GM23338 (cell line): ENCODE results near the gene MRTFA. TPM values are rescaled to one million over a fixed set of nuclear protein-coding genes. Genes with fewer than 3 reads are reported as not detected.

Experiments used
- ATAC-seq: fragments of 200-7000 bp; cut with Tn5 transposase; 3 replicates; pipeline ENCODE4 v1.9.1; 2020
- DNase-seq: peaks from one replicate; pipeline ENCODE4 v3.0.0-alpha.2; 2015; ENCODE audit warnings: low spot score
- H2AFZ ChIP-seq: fragments of 200-600 bp; sonication (generic); 2 replicates; pipeline ENCODE4 v1.8.0; 2016; ENCODE audit warnings: antibody characterized with exemption, mild to moderate bottlenecking, moderate library complexity
- H3F3A ChIP-seq: fragments of 200-600 bp; sonication (generic); replicated peaks from 2 replicates; pipeline ENCODE4 v1.8.0; 2017; ENCODE audit warnings: antibody characterized with exemption, mixed run types, low read depth
- H3K27ac ChIP-seq: fragments of 200-600 bp; sonication (generic); 2 replicates; pipeline ENCODE4 v1.6.1; 2016; ENCODE audit warnings: low read depth
- H3K27me3 ChIP-seq: fragments of 200-600 bp; sonication (generic); 2 replicates; pipeline ENCODE4 v1.8.0; 2016; ENCODE audit warnings: mild to moderate bottlenecking, mixed run types, moderate library complexity; ENCODE audit not compliant: insufficient read depth
- H3K36me3 ChIP-seq: fragments of 200-600 bp; sonication (generic); 2 replicates; pipeline ENCODE4 v1.8.0; 2016; ENCODE audit warnings: mild to moderate bottlenecking; ENCODE audit not compliant: insufficient read depth
- H3K4me1 ChIP-seq: fragments of 200-600 bp; sonication (generic); 2 replicates; pipeline ENCODE4 v1.8.0; 2016; ENCODE audit warnings: mild to moderate bottlenecking, moderate library complexity; ENCODE audit not compliant: insufficient read depth
- H3K4me2 ChIP-seq: fragments of 200-600 bp; sonication (generic); 2 replicates; pipeline ENCODE4 v1.7.1; 2017; ENCODE audit warnings: mixed run types
- H3K4me3 ChIP-seq: fragments of 200-600 bp; sonication (generic); 2 replicates; pipeline ENCODE4 v1.6.1; 2016; ENCODE audit warnings: mixed run types
- H3K79me2 ChIP-seq: fragments of 200-600 bp; sonication (generic); replicated peaks from 2 replicates; pipeline ENCODE4 v1.8.0; 2017; ENCODE audit warnings: mild to moderate bottlenecking; ENCODE audit not compliant: insufficient read depth
- H3K9me2 ChIP-seq: fragments of 200-600 bp; sonication (generic); 2 replicates; pipeline ENCODE4 v1.8.0; 2017; ENCODE audit not compliant: insufficient read depth
- H4K20me1 ChIP-seq: fragments of 200-600 bp; sonication (generic); replicated peaks from 2 replicates; pipeline ENCODE4 v1.8.0; 2017; ENCODE audit warnings: mild to moderate bottlenecking; ENCODE audit not compliant: insufficient read depth
- H3K27ac Mint-ChIP-seq: 2 replicates; pipeline ENCODE4 v1.8.0; 2020; ENCODE audit warnings: inconsistent platforms, mild to moderate bottlenecking, moderate library complexity, mixed read lengths
- H3K27me3 Mint-ChIP-seq: 3 replicates; pipeline ENCODE4 v1.8.0; 2022; ENCODE audit warnings: low read depth, mild to moderate bottlenecking, moderate library complexity, mixed read lengths, inconsistent platforms; ENCODE audit not compliant: insufficient read depth, poor library complexity
- H3K36me3 Mint-ChIP-seq: 3 replicates; pipeline ENCODE4 v1.8.0; 2021; ENCODE audit warnings: low read depth, mild to moderate bottlenecking, inconsistent platforms, moderate library complexity, mixed read lengths
- H3K4me1 Mint-ChIP-seq: 3 replicates; pipeline ENCODE4 v1.8.0; 2020; ENCODE audit warnings: mild to moderate bottlenecking, inconsistent platforms, mixed read lengths
- H3K4me3 Mint-ChIP-seq: 3 replicates; pipeline ENCODE4 v1.8.0; 2021; ENCODE audit warnings: moderate library complexity, mild to moderate bottlenecking, inconsistent platforms, mixed read lengths
- H3K9me3 Mint-ChIP-seq: 3 replicates; pipeline ENCODE4 v1.8.0; 2020; ENCODE audit warnings: moderate library complexity, mild to moderate bottlenecking, inconsistent platforms, mixed read lengths
- CTCF ChIP-seq, 2 experiments: fragments of 200-600 bp in 1 of 2; sonication (generic) in 1 of 2; conservative IDR thresholded peaks; 2 replicates each; pipeline versions ENCODE4 v1.5.1 to v1.6.1; 2016 to 2017; ENCODE audit warnings: antibody characterized with exemption in 2 of 2, low read depth in 2 of 2, mild to moderate bottlenecking in 2 of 2, moderate library complexity in 1 of 2
- EZH2 ChIP-seq: fragments of 200-600 bp; sonication (generic); IDR thresholded peaks from one replicate; pipeline ENCODE4 v1.8.0; 2017; ENCODE audit warnings: antibody characterized with exemption, mild to moderate bottlenecking, low read depth; ENCODE audit not compliant: unreplicated experiment
- EZH2phosphoT487 ChIP-seq: fragments of 200-600 bp; sonication (generic); IDR thresholded peaks from one replicate; pipeline ENCODE4 v1.8.1; 2018; ENCODE audit warnings: antibody characterized with exemption; ENCODE audit not compliant: unreplicated experiment
- JUNB ChIP-seq: IDR thresholded peaks from one replicate; pipeline ENCODE4 v1.6.1; 2016; ENCODE audit warnings: antibody characterized with exemption; ENCODE audit not compliant: unreplicated experiment
- POLR2AphosphoS5 ChIP-seq: IDR thresholded peaks from 2 replicates; pipeline ENCODE4 v1.6.1; 2016; ENCODE audit warnings: antibody characterized with exemption, low read depth
- STAT1 ChIP-seq: IDR thresholded peaks from one replicate; pipeline ENCODE4 v1.6.1; 2016; ENCODE audit warnings: antibody characterized with exemption; ENCODE audit not compliant: unreplicated experiment
- ZNF114 ChIP-seq: fragments of 250-450 bp; sonication (Bioruptor Pico); IDR thresholded peaks from 2 replicates; pipeline ENCODE4 v1.5.0; 2020; ENCODE audit warnings: mild to moderate bottlenecking, moderate library complexity
- ZNF331 ChIP-seq: fragments of 250-450 bp; sonication (Bioruptor Pico); IDR thresholded peaks from 2 replicates; pipeline ENCODE4 v1.5.0; 2020; ENCODE audit warnings: low read depth, mild to moderate bottlenecking, moderate library complexity
- ZNF462 ChIP-seq: fragments of 250-450 bp; sonication (Bioruptor Pico); IDR thresholded peaks from 2 replicates; pipeline ENCODE4 v1.5.0; 2020; ENCODE audit warnings: mild to moderate bottlenecking, moderate library complexity
- polyA plus RNA-seq: library from polyadenylated mRNA; unstranded; fragments of >200 nt; fragmentation: Nextera tagmentation; extraction: Ambion mirVana; gene quantifications from 2 replicates; pipeline ENCODE4 v1.2.1, GENCODE V29; 2016
- total RNA-seq: library from RNA; depleted of rRNA; stranded (reverse); fragments of >200 nt; shearing (Covaris generic); gene quantifications from 2 replicates; pipeline ENCODE4 v1.2.3, GENCODE V29; 2014

The MRTFA gene
- total and polyA plus RNA-seq, 2 experiments from 2014 or later: 18.1 to 92.4 TPM

GRCh38 chr22:40653361-40653760 is 16.8 kb upstream of the MRTFA start (continued):
- no peak for TF ChIP-seq POLR2AphosphoS5
- no peak for TF ChIP-seq ZNF114 (CRISPR knock-in tag)
- no peak for TF ChIP-seq ZNF462 (CRISPR knock-in tag)
- TF ChIP-seq EZH2phosphoT487: no peak
- no peak for TF ChIP-seq STAT1
- TF ChIP-seq JUNB: no peak
- no peak for TF ChIP-seq EZH2

- ATAC-seq: peak; percentile 82
- Histone ChIP-seq H3K27me3 (no peaks in the 10 kb centered on the region), H3K36me3 (no peaks in the 10 kb centered on the region), H3K79me2 (no peaks in the 10 kb centered on the region), H3K4me3 (no peak overlapping the region), H3K9me2 (no peaks in the 10 kb centered on the region), H3K4me1 (peaks cover 4% of the 10 kb centered on the region), H3K4me2 (no peak overlapping the region), H3K27ac (no peak overlapping the region), H2AFZ (peak overlapping the region; percentile 67), H4K20me1 (no peaks in the 10 kb centered on the region), H3F3A (0 out of 2 replicates have a peak, but pooled peaks cover 13% of the 10 kb centered on the region)
- peak; percentile 64 for DNase-seq
- Mint-ChIP-seq H3K4me1 (peaks cover 9% of the 10 kb centered on the region), H3K27ac (peak overlapping the region; percentile 67), H3K4me3 (no peak overlapping the region), H3K27me3 (peaks cover 13% of the 10 kb centered on the region), H3K9me3 (no peaks in the 10 kb centered on the region), H3K36me3 (no peaks in the 10 kb centered on the region)
- TF ChIP-seq EZH2phosphoT487 (no peak), ZNF114 (CRISPR knock-in tag) (no peak), CTCF (conservative IDR thresholded peaks at IDR 0.05; ENCODE audit: low read depth in 2 of 2) (no peak), EZH2 (no peak), JUNB (no peak), ZNF331 (no peak)
Measured at GRCh38 chr22:40651563-40652501, 15.3 kb upstream of the MRTFA start.
